Lower leg skin (tissue), 3 donors: ENCODE results near the gene GLG1.
"Not testable (repeated sequence)": the region's sequence is repeated elsewhere in the genome, so short reads cannot be mapped to it uniquely, and the experiment has no call there.

Source experiments
- CTCF ChIP-seq, 3 donors: fragments of 450-650 bp; IDR thresholded peaks; one replicate each; pipeline ENCODE4 v1.5.1; 2016; ENCODE audit warnings: antibody characterized with exemption in 3 of 3, mild to moderate bottlenecking in 3 of 3, moderate library complexity in 2 of 3
- POLR2A ChIP-seq, 2 donors: fragments of 450-650 bp; IDR thresholded peaks; one replicate each; pipeline ENCODE4 v1.6.1; 2016 to 2017; ENCODE audit warnings: antibody characterized with exemption in 2 of 2, mild to moderate bottlenecking in 1 of 2, moderate library complexity in 1 of 2

GRCh38 chr16:74406600-74407361 is 200.1 kb downstream of the GLG1 start:
- not testable (repeated sequence) for TF ChIP-seq POLR2A, CTCF (IDR thresholded peaks at IDR 0.05)
